ENCODE results near the gene PCBP4.

DNA sequence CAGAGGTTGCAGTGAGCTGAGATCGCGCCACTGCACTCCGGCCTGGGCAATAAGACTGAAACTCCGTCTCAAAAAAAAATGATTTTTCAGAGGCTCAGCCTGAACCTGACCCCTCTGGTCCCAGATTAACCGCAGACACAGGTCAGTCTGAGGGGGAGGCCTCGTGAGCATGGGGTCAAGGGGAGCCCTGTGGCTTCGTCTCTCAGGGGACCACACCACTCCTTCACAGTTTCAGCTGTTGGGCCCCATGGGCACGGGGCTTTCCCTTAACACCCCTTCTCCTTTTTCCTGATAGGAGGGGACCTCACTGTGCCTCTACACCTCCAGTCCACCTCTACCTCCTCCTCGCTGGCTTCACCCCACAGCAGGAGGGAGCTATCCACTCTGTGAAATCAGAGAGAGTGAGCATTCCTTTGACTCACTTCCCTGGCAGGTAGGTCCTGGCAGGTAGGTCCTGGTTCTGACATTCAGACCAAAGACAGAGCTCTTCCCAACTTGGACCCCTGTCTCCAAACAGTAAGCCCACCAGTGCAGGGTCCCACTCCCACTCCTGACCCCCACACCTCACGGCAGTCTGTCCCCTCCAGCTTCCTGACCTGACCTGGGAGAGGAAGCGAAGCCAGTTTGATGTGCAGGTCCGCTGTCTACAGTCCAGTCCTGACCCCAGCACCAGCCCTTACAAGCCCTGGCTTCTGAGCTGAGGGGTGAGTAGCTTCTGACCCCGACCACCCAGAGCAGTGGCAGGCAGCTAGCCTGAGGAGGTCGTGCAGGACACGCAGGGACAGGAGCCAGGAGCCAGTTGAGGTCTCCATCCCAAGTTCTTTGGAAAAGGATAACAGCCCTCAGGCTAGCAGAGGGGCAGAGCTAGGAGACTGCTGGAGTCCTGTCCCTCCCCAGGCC lies 34.5 kb downstream of the PCBP4 start:
- TF ChIP-seq, protein P1, sequence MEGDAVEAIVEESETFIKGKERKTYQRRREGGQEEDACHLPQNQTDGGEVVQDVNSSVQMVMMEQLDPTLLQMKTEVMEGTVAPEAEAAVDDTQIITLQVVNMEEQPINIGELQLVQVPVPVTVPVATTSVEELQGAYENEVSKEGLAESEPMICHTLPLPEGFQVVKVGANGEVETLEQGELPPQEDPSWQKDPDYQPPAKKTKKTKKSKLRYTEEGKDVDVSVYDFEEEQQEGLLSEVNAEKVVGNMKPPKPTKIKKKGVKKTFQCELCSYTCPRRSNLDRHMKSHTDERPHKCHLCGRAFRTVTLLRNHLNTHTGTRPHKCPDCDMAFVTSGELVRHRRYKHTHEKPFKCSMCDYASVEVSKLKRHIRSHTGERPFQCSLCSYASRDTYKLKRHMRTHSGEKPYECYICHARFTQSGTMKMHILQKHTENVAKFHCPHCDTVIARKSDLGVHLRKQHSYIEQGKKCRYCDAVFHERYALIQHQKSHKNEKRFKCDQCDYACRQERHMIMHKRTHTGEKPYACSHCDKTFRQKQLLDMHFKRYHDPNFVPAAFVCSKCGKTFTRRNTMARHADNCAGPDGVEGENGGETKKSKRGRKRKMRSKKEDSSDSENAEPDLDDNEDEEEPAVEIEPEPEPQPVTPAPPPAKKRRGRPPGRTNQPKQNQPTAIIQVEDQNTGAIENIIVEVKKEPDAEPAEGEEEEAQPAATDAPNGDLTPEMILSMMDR (IDR thresholded peaks at IDR 0.05; ENCODE audit: low read depth, low read length): no peak
- no peak for TF ChIP-seq EZH2phosphoT487 (IDR thresholded peaks at IDR 0.05; ENCODE audit: low read depth)

Data from OCI-LY3 (cell line).